ENCODE measurements around the gene TUBGCP3.
"Not testable (repeated sequence)": the region's sequence is repeated elsewhere in the genome, so short reads cannot be mapped to it uniquely, and the experiment has no call there.

TUBGCP3 gene

GRCh38 chr13:112530861-112531260 lies 57.1 kb downstream of the TUBGCP3 start:
- DNase-seq (ENCODE audit: low spot score), result no peak

GRCh38 chr13:112529216-112529615 lies 58.7 kb downstream of the TUBGCP3 start:
- DNase-seq (ENCODE audit: low spot score), result no peak

GRCh38 chr13:112526146-112526853 lies 61.7 kb downstream of the TUBGCP3 start:
- no peak for DNase-seq (ENCODE audit: low spot score)

GRCh38 chr13:112525356-112525945 lies 62.5 kb downstream of the TUBGCP3 start:
- no peak for DNase-seq (ENCODE audit: low spot score)

- no peak for DNase-seq (ENCODE audit: low spot score)
Measured at GRCh38 chr13:112522578-112522977, 65.4 kb downstream of the TUBGCP3 start.

GRCh38 chr13:112521073-112521685 lies 66.8 kb downstream of the TUBGCP3 start:
- DNase-seq (ENCODE audit: low spot score), result no peak

- no peak for DNase-seq (ENCODE audit: low spot score)
Measured at GRCh38 chr13:112519517-112520060, 68.4 kb downstream of the TUBGCP3 start.

- DNase-seq (ENCODE audit: low spot score), result no peak
Measured at GRCh38 chr13:112516218-112516617, 71.7 kb downstream of the TUBGCP3 start.

- no peak for DNase-seq (ENCODE audit: low spot score)
Measured at GRCh38 chr13:112513761-112514160, 74.2 kb downstream of the TUBGCP3 start.

GRCh38 chr13:112510987-112511685 lies 76.8 kb downstream of the TUBGCP3 start:
- no peak for DNase-seq (ENCODE audit: low spot score)

GRCh38 chr13:112510002-112510780 lies 77.8 kb downstream of the TUBGCP3 start:
- DNase-seq (ENCODE audit: low spot score), result peak; percentile 78

GRCh38 chr13:112509190-112509589 lies 78.8 kb downstream of the TUBGCP3 start:
- no peak for DNase-seq (ENCODE audit: low spot score)

GRCh38 chr13:112506046-112506445 lies 81.9 kb downstream of the TUBGCP3 start:
- DNase-seq (ENCODE audit: low spot score), result no peak

- no peak for DNase-seq (ENCODE audit: low spot score)
Measured at GRCh38 chr13:112496166-112496565, 91.8 kb downstream of the TUBGCP3 start.

GRCh38 chr13:112495465-112495864 lies 92.5 kb downstream of the TUBGCP3 start:
- no peak for DNase-seq (ENCODE audit: low spot score)

GRCh38 chr13:112489199-112489598 lies 98.8 kb downstream of the TUBGCP3 start:
- no peak for DNase-seq (ENCODE audit: low spot score)

GRCh38 chr13:112488343-112489050 lies 99.5 kb downstream of the TUBGCP3 start:
- DNase-seq (ENCODE audit: low spot score), result not testable (repeated sequence)

- no peak for DNase-seq (ENCODE audit: low spot score)
Measured at GRCh38 chr13:112487127-112487517, 100.8 kb downstream of the TUBGCP3 start.

- DNase-seq (ENCODE audit: low spot score), result no peak
Measured at GRCh38 chr13:112486386-112487126, 101.4 kb downstream of the TUBGCP3 start.

GRCh38 chr13:112485814-112486213 lies 102.1 kb downstream of the TUBGCP3 start:
- not testable (repeated sequence) for DNase-seq (ENCODE audit: low spot score)

All from pons (tissue), 1 donor.